SJCRH30 (cell line): ENCODE results near the gene TRPM1. TPM values are rescaled to one million over a fixed set of nuclear protein-coding genes. Genes with fewer than 3 reads are reported as not detected.

Experiments used
- DNase-seq, 2 experiments: peaks; one replicate each; pipeline ENCODE4 v3.0.0-alpha.2; 2015 to 2020
- H3K27ac ChIP-seq: fragments of 250-450 bp; sonication (Bioruptor Pico); 2 replicates; pipeline ENCODE4 v1.5.1; 2020; ENCODE audit warnings: mild to moderate bottlenecking, moderate library complexity
- H3K27me3 ChIP-seq: fragments of 250-450 bp; sonication (Bioruptor Pico); 2 replicates; pipeline ENCODE4 v1.5.1; 2020; ENCODE audit warnings: mild to moderate bottlenecking, moderate library complexity
- H3K36me3 ChIP-seq: fragments of 250-450 bp; sonication (Bioruptor Pico); 2 replicates; pipeline ENCODE4 v1.5.1; 2020; ENCODE audit warnings: mild to moderate bottlenecking, moderate library complexity
- H3K4me1 ChIP-seq: fragments of 250-450 bp; sonication (Bioruptor Pico); 2 replicates; pipeline ENCODE4 v1.5.1; 2020; ENCODE audit warnings: mild to moderate bottlenecking, moderate library complexity
- H3K4me3 ChIP-seq: fragments of 250-450 bp; sonication (Bioruptor Pico); 2 replicates; pipeline ENCODE4 v1.5.1; 2020; ENCODE audit warnings: mild to moderate bottlenecking, moderate library complexity
- H3K9me3 ChIP-seq: fragments of 250-450 bp; sonication (Bioruptor Pico); replicated peaks from 2 replicates; pipeline ENCODE4 v1.5.1; 2020; ENCODE audit warnings: mild to moderate bottlenecking, moderate library complexity
- total RNA-seq: library from RNA; depleted of rRNA; stranded (reverse); fragments of >200 nt; shearing (Covaris generic); gene quantifications from 2 replicates; pipeline ENCODE4 v1.2.3, GENCODE V29; 2014

The TRPM1 gene
- total RNA-seq, 1 experiment from 2014 or later: 0.06 TPM

GRCh38 chr15:31060429-31061140 is 40.9 kb downstream of the TRPM1 start:
- no peaks in the 10 kb centered on the region for H3K27me3 ChIP-seq
- H3K9me3 ChIP-seq: no peaks in the 10 kb centered on the region
- no peak overlapping the region for H3K4me3 ChIP-seq
- no peaks in the 10 kb centered on the region for H3K4me1 ChIP-seq
- H3K27ac ChIP-seq: no peak overlapping the region
- H3K36me3 ChIP-seq: no peaks in the 10 kb centered on the region
- no peak for DNase-seq

GRCh38 chr15:31058236-31058962 is 43.1 kb downstream of the TRPM1 start:
- Histone ChIP-seq H3K4me1 (no peaks in the 10 kb centered on the region), H3K4me3 (no peak overlapping the region), H3K27me3 (no peaks in the 10 kb centered on the region), H3K36me3 (no peaks in the 10 kb centered on the region), H3K9me3 (no peaks in the 10 kb centered on the region), H3K27ac (no peak overlapping the region)
- DNase-seq: no peak

GRCh38 chr15:31051496-31052080 is 49.9 kb downstream of the TRPM1 start:
- no peak for DNase-seq
- Histone ChIP-seq H3K4me3 (no peak overlapping the region), H3K9me3 (no peaks in the 10 kb centered on the region), H3K36me3 (no peaks in the 10 kb centered on the region), H3K27me3 (0 out of 2 replicates have a peak, but pooled peaks cover 4% of the 10 kb centered on the region), H3K27ac (no peak overlapping the region), H3K4me1 (no peaks in the 10 kb centered on the region)

GRCh38 chr15:31050953-31051352 is 50.6 kb downstream of the TRPM1 start:
- H3K4me1 ChIP-seq: no peaks in the 10 kb centered on the region
- no peak for DNase-seq
- 0 out of 2 replicates have a peak, but pooled peaks cover 4% of the 10 kb centered on the region for H3K27me3 ChIP-seq
- no peaks in the 10 kb centered on the region for H3K36me3 ChIP-seq
- H3K9me3 ChIP-seq: no peaks in the 10 kb centered on the region
- no peak overlapping the region for H3K4me3 ChIP-seq
- no peak overlapping the region for H3K27ac ChIP-seq

DNA sequence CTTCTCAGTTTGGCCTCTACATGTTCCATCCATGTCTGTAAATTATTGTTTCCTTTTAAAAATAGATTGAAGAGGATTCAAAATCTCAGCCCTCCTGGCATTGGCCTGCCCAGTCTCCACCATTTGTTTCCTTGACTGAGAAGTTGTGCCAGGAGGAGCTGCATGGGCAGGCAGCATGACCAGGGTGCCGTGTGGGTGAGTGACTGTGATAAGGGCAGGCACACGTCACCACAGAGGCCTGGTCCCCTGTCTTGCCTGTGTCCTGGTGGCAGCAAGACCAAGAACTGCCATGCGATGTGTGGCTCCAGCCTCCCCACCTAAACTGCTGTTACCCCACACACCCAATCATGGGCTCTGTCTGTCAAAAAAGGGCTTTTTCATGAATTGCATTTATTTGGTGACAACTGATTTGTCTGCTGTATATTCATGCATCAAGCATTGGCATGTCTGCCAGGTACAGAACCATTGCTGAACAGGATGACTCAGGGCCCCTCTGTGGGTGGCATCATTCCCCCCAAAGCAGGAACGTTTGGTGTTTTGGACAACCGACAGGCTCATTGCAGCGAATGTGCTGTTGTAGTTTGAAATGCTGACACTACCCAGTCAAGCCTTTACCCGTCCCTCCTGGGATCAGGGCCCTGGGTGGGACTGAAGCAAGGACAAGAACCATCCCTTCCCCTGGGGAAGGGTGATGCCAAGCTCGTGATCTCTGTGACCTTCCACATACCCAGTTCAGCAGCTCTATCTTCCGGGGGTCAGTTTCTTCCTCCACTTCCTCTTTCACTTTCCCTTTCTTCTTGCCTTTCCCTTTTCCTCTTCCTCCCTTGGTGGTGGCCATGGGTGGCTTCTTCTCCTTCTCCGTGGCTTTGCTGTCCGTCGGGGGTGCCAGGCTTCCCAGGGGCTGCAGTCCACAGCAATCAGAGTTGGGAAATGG is 51.6 kb downstream of the TRPM1 start:
- DNase-seq: no peak
- Histone ChIP-seq H3K9me3 (no peaks in the 10 kb centered on the region), H3K36me3 (no peaks in the 10 kb centered on the region), H3K4me1 (no peaks in the 10 kb centered on the region), H3K27me3 (0 out of 2 replicates have a peak, but pooled peaks cover 4% of the 10 kb centered on the region), H3K27ac (no peak overlapping the region), H3K4me3 (no peak overlapping the region)

GRCh38 chr15:31049111-31049510 is 52.4 kb downstream of the TRPM1 start:
- no peak for DNase-seq
- H3K4me1 ChIP-seq: no peaks in the 10 kb centered on the region
- H3K36me3 ChIP-seq: no peaks in the 10 kb centered on the region
- H3K27ac ChIP-seq: no peak overlapping the region
- 0 out of 2 replicates have a peak, but pooled peaks cover 4% of the 10 kb centered on the region for H3K27me3 ChIP-seq
- no peaks in the 10 kb centered on the region for H3K9me3 ChIP-seq
- no peak overlapping the region for H3K4me3 ChIP-seq

DNA sequence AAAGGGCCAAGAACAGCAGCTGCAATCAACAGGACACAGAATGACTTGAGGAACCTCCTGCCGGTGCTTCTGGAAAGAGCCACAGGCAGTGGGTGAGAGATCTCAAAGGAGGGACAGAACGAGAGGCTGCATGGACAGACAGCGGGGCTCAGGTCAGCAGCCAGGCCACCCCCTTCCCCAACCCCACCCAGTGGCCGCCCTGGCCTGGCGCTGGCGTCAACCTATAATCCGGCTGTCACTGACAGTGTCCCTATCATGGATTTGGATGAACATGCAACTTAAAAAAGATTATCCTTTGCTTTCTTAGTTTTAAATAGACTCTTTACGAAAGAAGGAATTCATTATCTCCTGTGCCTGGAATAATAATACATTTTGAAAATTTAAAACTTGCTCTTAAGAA is 54.1 kb downstream of the TRPM1 start:
- no peak overlapping the region for H3K4me3 ChIP-seq
- H3K36me3 ChIP-seq: no peaks in the 10 kb centered on the region
- no peak for DNase-seq
- no peaks in the 10 kb centered on the region for H3K9me3 ChIP-seq
- H3K27ac ChIP-seq: no peak overlapping the region
- no peaks in the 10 kb centered on the region for H3K4me1 ChIP-seq
- H3K27me3 ChIP-seq: 0 out of 2 replicates have a peak, but pooled peaks cover 4% of the 10 kb centered on the region

- Histone ChIP-seq H3K4me1 (no peaks in the 10 kb centered on the region), H3K4me3 (no peak overlapping the region), H3K36me3 (no peaks in the 10 kb centered on the region), H3K27me3 (0 out of 2 replicates have a peak, but pooled peaks cover 3% of the 10 kb centered on the region), H3K27ac (no peak overlapping the region), H3K9me3 (no peaks in the 10 kb centered on the region)
- no peak for DNase-seq
Observed at GRCh38 chr15:31046759-31047359, 54.7 kb downstream of the TRPM1 start.

GRCh38 chr15:31045606-31046005 is 55.9 kb downstream of the TRPM1 start:
- H3K4me3 ChIP-seq: no peak overlapping the region
- H3K27ac ChIP-seq: no peak overlapping the region
- no peaks in the 10 kb centered on the region for H3K36me3 ChIP-seq
- H3K4me1 ChIP-seq: no peaks in the 10 kb centered on the region
- no peaks in the 10 kb centered on the region for H3K9me3 ChIP-seq
- no peak for DNase-seq
- H3K27me3 ChIP-seq: no peaks in the 10 kb centered on the region

DNA sequence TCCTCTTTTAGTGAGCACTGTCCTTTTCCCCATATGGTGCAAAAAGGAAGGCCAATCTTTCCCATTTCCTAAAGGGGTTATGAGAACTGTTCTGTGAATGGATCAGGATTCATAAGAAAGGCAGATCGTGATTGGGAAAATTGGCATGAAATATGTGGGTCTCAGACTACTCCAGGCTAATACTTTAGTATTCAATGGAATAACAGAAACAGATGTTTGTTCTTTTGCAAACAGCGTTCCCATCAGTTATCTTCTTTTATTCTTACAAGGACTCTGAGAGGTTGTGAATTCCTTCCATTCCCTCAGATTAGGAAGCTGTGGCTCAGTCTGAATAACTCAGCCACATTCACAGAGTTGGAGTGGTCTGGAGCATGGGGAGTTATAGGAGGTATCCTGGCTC is 58.8 kb downstream of the TRPM1 start:
- H3K4me1 ChIP-seq: no peaks in the 10 kb centered on the region

GRCh38 chr15:31041610-31042009 is 59.9 kb downstream of the TRPM1 start:
- no peak overlapping the region for H3K4me3 ChIP-seq
- DNase-seq: no peak
- no peaks in the 10 kb centered on the region for H3K36me3 ChIP-seq
- H3K27me3 ChIP-seq: no peaks in the 10 kb centered on the region
- no peaks in the 10 kb centered on the region for H3K9me3 ChIP-seq
- H3K4me1 ChIP-seq: no peaks in the 10 kb centered on the region
- H3K27ac ChIP-seq: no peak overlapping the region

More for the DNA sequence above, 58.8 kb downstream of the TRPM1 start:
- Histone ChIP-seq H3K4me3 (no peak overlapping the region), H3K9me3 (no peaks in the 10 kb centered on the region), H3K36me3 (no peaks in the 10 kb centered on the region), H3K27me3 (no peaks in the 10 kb centered on the region), H3K27ac (no peak overlapping the region)
- DNase-seq: no peak

- Histone ChIP-seq H3K4me3 (no peak overlapping the region), H3K4me1 (no peaks in the 10 kb centered on the region), H3K9me3 (no peaks in the 10 kb centered on the region), H3K27ac (no peak overlapping the region), H3K36me3 (no peaks in the 10 kb centered on the region), H3K27me3 (no peaks in the 10 kb centered on the region)
- DNase-seq: no peak
Observed at GRCh38 chr15:31040611-31041010, 60.9 kb downstream of the TRPM1 start.

GRCh38 chr15:31039961-31040360 is 61.6 kb downstream of the TRPM1 start:
- no peak for DNase-seq
- H3K27ac ChIP-seq: no peak overlapping the region
- H3K4me3 ChIP-seq: no peak overlapping the region
- H3K4me1 ChIP-seq: no peaks in the 10 kb centered on the region
- H3K36me3 ChIP-seq: no peaks in the 10 kb centered on the region
- H3K27me3 ChIP-seq: no peaks in the 10 kb centered on the region
- no peaks in the 10 kb centered on the region for H3K9me3 ChIP-seq
